Measurements from ENCODE around the gene ARAP1.

DNA sequence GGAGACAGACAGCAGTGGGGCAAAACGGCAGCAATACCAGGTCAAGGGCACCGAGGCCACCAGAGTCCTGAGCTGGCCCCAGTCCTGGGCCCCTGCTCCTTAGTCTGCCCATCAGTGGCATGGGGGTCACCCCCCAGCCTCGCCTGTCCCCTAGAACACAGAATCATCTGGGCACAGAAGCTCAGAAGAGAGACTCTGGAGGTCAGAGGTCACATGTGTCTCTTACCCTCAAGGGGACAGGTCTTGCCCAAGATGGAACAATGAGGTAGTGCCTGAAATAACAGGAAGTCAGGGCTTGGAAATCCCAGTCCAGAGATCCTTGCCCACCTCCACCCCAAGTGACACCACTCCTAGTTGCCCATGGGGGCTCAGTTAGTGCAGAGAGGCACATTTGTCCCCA is 98.6 kb downstream of the ARAP1 start:
- TF ChIP-seq POLR2A (IDR thresholded peaks at IDR 0.05; ENCODE audit: low read depth, low read length) (no peak), POLR2AphosphoS5 (IDR thresholded peaks at IDR 0.05; ENCODE audit: low read depth, low read length) (no peak), TAF1 (IDR thresholded peaks at IDR 0.05; ENCODE audit: low read depth, low read length) (no peak), POU2F2 (IDR thresholded peaks at IDR 0.05; ENCODE audit: low read depth, low read length) (no peak), SPI1 (IDR thresholded peaks at IDR 0.05; ENCODE audit: low read depth, low read length) (no peak)
